HepG2 (cell line): ENCODE data around the gene SLC13A3. TPM values are rescaled to one million over a fixed set of nuclear protein-coding genes. Genes with fewer than 3 reads are reported as not detected.
A peak's percentile ranks its signal among the peaks of the same experiment; 100 is the strongest.

Experiments used
- CENPT ChIP-seq: sonication (generic); formaldehyde crosslinking; IDR thresholded peaks from 2 replicates; pipeline ENCODE4 v1.8.0; 2022; ENCODE audit warnings: low read depth, mild to moderate bottlenecking, moderate library complexity, missing genetic modification reagents
- KDM5A ChIP-seq: fragments of 200-600 bp; sonication (generic); IDR thresholded peaks from 2 replicates; pipeline ENCODE4 v1.7.0; 2018; ENCODE audit warnings: antibody characterized with exemption, mild to moderate bottlenecking, low read length, borderline replicate concordance
- MTA1 ChIP-seq: sonication (generic); formaldehyde crosslinking; IDR thresholded peaks from 2 replicates; pipeline ENCODE4 v1.4.0; 2020; ENCODE audit warnings: missing genetic modification reagents, mild to moderate bottlenecking, borderline replicate concordance
- NFAT5 ChIP-seq: sonication (generic); formaldehyde crosslinking; IDR thresholded peaks from 2 replicates; pipeline ENCODE4 v1.4.0; 2020; ENCODE audit warnings: missing genetic modification reagents
- NR2F6 ChIP-seq, 2 experiments: IDR thresholded peaks; 2 replicates each; pipeline ENCODE4 v1.6.1; 2016; ENCODE audit warnings: antibody characterized with exemption in 1 of 2, mild to moderate bottlenecking in 1 of 2
- NR3C1 ChIP-seq: sonication (generic); formaldehyde crosslinking; IDR thresholded peaks from 2 replicates; pipeline ENCODE4 v1.4.0; 2020; ENCODE audit warnings: missing genetic modification reagents
- SALL1 ChIP-seq: sonication (generic); formaldehyde crosslinking; IDR thresholded peaks from 2 replicates; pipeline ENCODE4 v1.8.0; 2022; ENCODE audit warnings: mild to moderate bottlenecking, missing genetic modification reagents
- TBL1XR1 ChIP-seq: fragments of 150-350 bp; IDR thresholded peaks from 2 replicates; pipeline ENCODE4 v1.6.1; 2014; ENCODE audit warnings: borderline replicate concordance, low read length; ENCODE audit not compliant: partially characterized antibody
- ZBTB38 ChIP-seq: sonication (generic); formaldehyde crosslinking; IDR thresholded peaks from 2 replicates; pipeline ENCODE4 v1.5.1; 2020; ENCODE audit warnings: mild to moderate bottlenecking, missing genetic modification reagents
- ZFP36 ChIP-seq: fragments of 150-350 bp; IDR thresholded peaks from 2 replicates; pipeline ENCODE4 v1.6.1; 2018; ENCODE audit warnings: borderline replicate concordance, low read length, low read depth; ENCODE audit not compliant: partially characterized antibody
- ZNF12 ChIP-seq: sonication (generic); formaldehyde crosslinking; IDR thresholded peaks from 2 replicates; pipeline ENCODE4 v1.5.0; 2020; ENCODE audit warnings: missing genetic modification reagents
- ZNF3 ChIP-seq: IDR thresholded peaks from 2 replicates; pipeline ENCODE4 v1.7.0; 2017; ENCODE audit warnings: inconsistent platforms
- ZNF530 ChIP-seq: sonication (generic); formaldehyde crosslinking; IDR thresholded peaks from 2 replicates; pipeline ENCODE4 v1.5.0; 2020; ENCODE audit warnings: low read depth, mild to moderate bottlenecking, missing genetic modification reagents
- ZNF546 ChIP-seq: sonication (generic); formaldehyde crosslinking; conservative IDR thresholded peaks from 2 replicates; pipeline ENCODE4 v1.8.1; 2023; ENCODE audit warnings: mild to moderate bottlenecking, missing genetic modification reagents
- ZNF547 ChIP-seq: sonication (generic); formaldehyde crosslinking; IDR thresholded peaks from 2 replicates; pipeline ENCODE4 v1.5.1; 2020; ENCODE audit warnings: mild to moderate bottlenecking, missing genetic modification reagents
- ZNF619 ChIP-seq: sonication (generic); formaldehyde crosslinking; IDR thresholded peaks from 2 replicates; pipeline ENCODE4 v1.4.0; 2020; ENCODE audit warnings: mild to moderate bottlenecking, missing genetic modification reagents
- ZNF747 ChIP-seq: sonication (generic); formaldehyde crosslinking; IDR thresholded peaks from 2 replicates; pipeline ENCODE4 v1.8.1; 2023; ENCODE audit warnings: missing genetic modification reagents, mild to moderate bottlenecking, borderline replicate concordance
- ZNF772 ChIP-seq: sonication (generic); formaldehyde crosslinking; IDR thresholded peaks from 2 replicates; pipeline ENCODE4 v1.5.0; 2020; ENCODE audit warnings: mild to moderate bottlenecking, missing genetic modification reagents
- polyA plus RNA-seq, 8 experiments: library from polyadenylated mRNA; depleted of rRNA in 3 of 8; stranded (reverse) in 7 of 8; unstranded in 1 of 8; fragments of >200 nt; fragmentation: Illumina TruSeq in 4 of 8; extraction: Trizol in 4 of 8; gene quantifications; 2 replicates each; pipeline versions ENCODE4 v1.2.1 to v1.2.3, GENCODE V29; 2011 to 2016; ENCODE audit warnings: low read depth in 4 of 8, missing spikeins in 1 of 8, mixed read lengths in 1 of 8; ENCODE audit not compliant: insufficient read depth in 1 of 8
- total RNA-seq, 5 experiments: library from RNA; depleted of rRNA; stranded (reverse); fragments of >200 nt; fragmentation: Illumina TruSeq; extraction: Trizol; gene quantifications; 2 replicates each; pipeline ENCODE4 v1.2.3, GENCODE V29; 2016; ENCODE audit warnings: low read depth in 1 of 5
- TF ChIP-seq, protein P1 (sequence below): sonication (generic); formaldehyde crosslinking; IDR thresholded peaks from 2 replicates; pipeline ENCODE4 v1.4.0; 2020; ENCODE audit warnings: mild to moderate bottlenecking, missing genetic modification reagents
- TF ChIP-seq, protein P2 (sequence below): sonication (generic); formaldehyde crosslinking; IDR thresholded peaks from 2 replicates; pipeline ENCODE4 v1.4.0; 2020; ENCODE audit warnings: missing genetic modification reagents, borderline replicate concordance

SLC13A3 gene
- total and polyA plus RNA-seq, 2 of the 13 experiments (the other 11 are each of a cell fraction or from before 2014, with no cell fraction given) = 66.5 to 76.0 TPM

GRCh38 chr20:46666818-46667515 lies 15.7 kb upstream of the SLC13A3 start (continued):
- TF ChIP-seq, protein P1, sequence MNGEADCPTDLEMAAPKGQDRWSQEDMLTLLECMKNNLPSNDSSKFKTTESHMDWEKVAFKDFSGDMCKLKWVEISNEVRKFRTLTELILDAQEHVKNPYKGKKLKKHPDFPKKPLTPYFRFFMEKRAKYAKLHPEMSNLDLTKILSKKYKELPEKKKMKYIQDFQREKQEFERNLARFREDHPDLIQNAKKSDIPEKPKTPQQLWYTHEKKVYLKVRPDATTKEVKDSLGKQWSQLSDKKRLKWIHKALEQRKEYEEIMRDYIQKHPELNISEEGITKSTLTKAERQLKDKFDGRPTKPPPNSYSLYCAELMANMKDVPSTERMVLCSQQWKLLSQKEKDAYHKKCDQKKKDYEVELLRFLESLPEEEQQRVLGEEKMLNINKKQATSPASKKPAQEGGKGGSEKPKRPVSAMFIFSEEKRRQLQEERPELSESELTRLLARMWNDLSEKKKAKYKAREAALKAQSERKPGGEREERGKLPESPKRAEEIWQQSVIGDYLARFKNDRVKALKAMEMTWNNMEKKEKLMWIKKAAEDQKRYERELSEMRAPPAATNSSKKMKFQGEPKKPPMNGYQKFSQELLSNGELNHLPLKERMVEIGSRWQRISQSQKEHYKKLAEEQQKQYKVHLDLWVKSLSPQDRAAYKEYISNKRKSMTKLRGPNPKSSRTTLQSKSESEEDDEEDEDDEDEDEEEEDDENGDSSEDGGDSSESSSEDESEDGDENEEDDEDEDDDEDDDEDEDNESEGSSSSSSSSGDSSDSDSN = peak; percentile 59; the same call in 1 of the 2 replicates
- TF ChIP-seq, protein P2, sequence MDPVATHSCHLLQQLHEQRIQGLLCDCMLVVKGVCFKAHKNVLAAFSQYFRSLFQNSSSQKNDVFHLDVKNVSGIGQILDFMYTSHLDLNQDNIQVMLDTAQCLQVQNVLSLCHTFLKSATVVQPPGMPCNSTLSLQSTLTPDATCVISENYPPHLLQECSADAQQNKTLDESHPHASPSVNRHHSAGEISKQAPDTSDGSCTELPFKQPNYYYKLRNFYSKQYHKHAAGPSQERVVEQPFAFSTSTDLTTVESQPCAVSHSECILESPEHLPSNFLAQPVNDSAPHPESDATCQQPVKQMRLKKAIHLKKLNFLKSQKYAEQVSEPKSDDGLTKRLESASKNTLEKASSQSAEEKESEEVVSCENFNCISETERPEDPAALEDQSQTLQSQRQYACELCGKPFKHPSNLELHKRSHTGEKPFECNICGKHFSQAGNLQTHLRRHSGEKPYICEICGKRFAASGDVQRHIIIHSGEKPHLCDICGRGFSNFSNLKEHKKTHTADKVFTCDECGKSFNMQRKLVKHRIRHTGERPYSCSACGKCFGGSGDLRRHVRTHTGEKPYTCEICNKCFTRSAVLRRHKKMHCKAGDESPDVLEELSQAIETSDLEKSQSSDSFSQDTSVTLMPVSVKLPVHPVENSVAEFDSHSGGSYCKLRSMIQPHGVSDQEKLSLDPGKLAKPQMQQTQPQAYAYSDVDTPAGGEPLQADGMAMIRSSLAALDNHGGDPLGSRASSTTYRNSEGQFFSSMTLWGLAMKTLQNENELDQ = peak; percentile 83; the same call in 1 of the 2 replicates
- peak; percentile 99 for TF ChIP-seq MTA1 (CRISPR knock-in tag)
- peak; percentile 94; the same call in 1 of the 2 replicates for TF ChIP-seq ZNF772
- peak; percentile 92 for TF ChIP-seq ZBTB38 (CRISPR knock-in tag)
- TF ChIP-seq SALL1 (CRISPR knock-in tag) = peak; percentile 100
- TF ChIP-seq NR2F6 (IDR thresholded peaks at IDR 0.05) = peak; percentile 100
- TF ChIP-seq NR2F6 (CRISPR knock-in tag; IDR thresholded peaks at IDR 0.05) = peak; percentile 100
- TF ChIP-seq ZNF530 (CRISPR knock-in tag) = no peak
- peak; percentile 20; the same call in 1 of the 2 replicates for TF ChIP-seq KDM5A
- TF ChIP-seq TBL1XR1 = peak; percentile 96
- TF ChIP-seq ZNF619 (CRISPR knock-in tag) = no peak
- TF ChIP-seq NFAT5 (CRISPR knock-in tag) = no peak
- TF ChIP-seq ZFP36 = no peak
- peak; percentile 94 for TF ChIP-seq ZNF3
- TF ChIP-seq ZNF747 = peak; percentile 92
- TF ChIP-seq ZNF546 (CRISPR knock-in tag) = 0 out of 2 replicates have a peak, but pooled peaks have one; percentile 62
- peak; percentile 94 for TF ChIP-seq ZNF12 (CRISPR knock-in tag)
- TF ChIP-seq ZNF547 = peak; percentile 74; the same call in 1 of the 2 replicates
- TF ChIP-seq NR3C1 = no peak
- TF ChIP-seq CENPT = no peak
